ENCODE results near the gene DEK.
"Not testable (repeated sequence)": the region's sequence is repeated elsewhere in the genome, so short reads cannot be mapped to it uniquely, and the experiment has no call there.

The DEK gene

GRCh38 chr6:18264219-18264922, at the start of gene DEK:
TSS of gene DEK (minus strand) at chr6:18264530. CDS start at chr6:18263987, 543 bp downstream.
- in situ Hi-C loops (cut with MboI; ENCODE audit: low sequenced_read_pairs) = no loop called here

DNA sequence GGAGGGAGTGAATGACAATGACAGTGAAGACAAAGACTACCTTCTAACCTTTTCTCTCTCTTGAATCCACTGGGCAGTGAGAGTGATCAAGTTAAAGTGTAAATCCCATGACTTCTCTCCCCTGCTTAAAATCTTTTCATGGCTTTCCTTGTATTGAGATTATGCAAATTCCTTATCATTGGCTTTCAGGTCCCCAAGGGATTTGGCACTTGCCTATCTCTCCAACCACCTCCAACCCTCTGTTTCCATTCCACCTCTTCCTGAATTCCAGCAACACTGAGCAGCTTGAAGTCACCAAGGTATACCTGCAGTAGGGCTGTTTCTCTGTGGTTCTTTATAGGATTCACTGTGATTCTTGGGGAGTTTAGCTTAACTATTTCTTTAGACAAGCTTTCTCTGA, 48.0 kb upstream of the DEK start:
- in situ Hi-C loops (cut with MboI; ENCODE audit: low sequenced_read_pairs) = no loop called here

DNA sequence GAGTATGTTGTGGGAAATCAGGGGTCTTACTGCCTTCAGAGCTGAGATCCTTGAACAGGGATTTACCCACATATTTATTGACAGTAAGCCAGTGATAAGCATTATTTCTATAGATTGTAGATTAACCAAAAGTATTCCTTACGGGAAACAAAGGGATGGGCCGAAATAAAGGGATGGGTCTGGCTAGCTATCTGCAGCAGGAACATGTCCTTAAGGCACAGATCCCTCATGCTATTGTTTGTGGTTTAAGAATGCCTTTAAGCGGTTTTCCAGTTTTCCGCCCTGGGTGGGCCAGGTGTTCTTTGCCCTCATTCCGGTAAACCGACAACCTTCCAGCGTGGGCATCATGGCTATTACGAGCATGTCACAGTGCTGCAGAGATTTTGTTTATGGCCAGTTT, 45.7 kb upstream of the DEK start:
- in situ Hi-C loops (cut with MboI; ENCODE audit: low sequenced_read_pairs) = not testable (repeated sequence)

GRCh38 chr6:18309046-18309445, 44.7 kb upstream of the DEK start:
- in situ Hi-C loops (cut with MboI; ENCODE audit: low sequenced_read_pairs) = no loop called here

GRCh38 chr6:18308070-18308735, 43.9 kb upstream of the DEK start:
- in situ Hi-C loops (cut with MboI; ENCODE audit: low sequenced_read_pairs) = no loop called here

- in situ Hi-C loops (cut with MboI; ENCODE audit: low sequenced_read_pairs) = no loop called here
These were observed 42.6 kb upstream of the DEK start for GRCh38 chr6:18306977-18307376.

DNA sequence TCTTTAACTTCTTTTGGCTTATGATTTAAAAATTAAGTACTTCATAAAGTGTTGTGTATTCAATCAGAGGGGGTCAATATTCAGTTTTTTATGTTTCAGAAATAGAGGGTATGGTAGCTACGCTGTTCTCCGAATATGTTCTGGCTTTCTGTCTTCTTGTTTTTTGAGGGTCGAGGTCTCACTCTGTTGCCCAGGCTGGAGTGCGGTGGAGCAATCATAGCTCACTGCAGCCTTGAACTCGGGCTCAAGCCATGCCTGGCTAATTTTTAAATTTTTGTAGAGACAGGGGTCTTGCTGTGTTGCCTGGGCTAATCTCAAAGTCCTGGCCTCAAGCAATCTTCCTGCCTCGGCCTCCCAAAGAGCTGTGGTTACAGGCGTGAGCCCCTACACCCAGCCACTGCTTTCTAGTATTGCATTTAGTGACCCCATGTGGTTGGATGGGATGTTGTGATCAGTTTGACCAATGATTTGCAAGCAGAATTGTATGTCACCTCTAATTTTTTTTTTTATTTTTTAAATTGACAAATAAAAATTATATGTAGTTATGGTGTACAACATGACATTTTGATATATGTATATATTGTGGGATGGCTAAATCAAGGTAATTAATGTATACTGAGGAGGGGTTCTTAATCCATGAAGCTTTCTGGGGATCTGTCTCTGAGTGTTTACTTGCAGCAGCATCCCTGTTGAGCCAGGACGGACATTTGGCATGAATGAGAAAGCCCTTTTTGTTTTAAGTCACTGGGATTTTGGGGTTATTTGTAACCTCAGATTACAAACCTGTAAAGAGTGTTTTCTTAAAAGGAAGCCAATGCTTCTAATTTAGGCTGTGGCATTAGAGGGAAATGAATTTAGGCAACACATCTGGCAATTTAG, 38.5 kb upstream of the DEK start:
- in situ Hi-C loops (cut with MboI; ENCODE audit: low sequenced_read_pairs) = no loop called here

DNA sequence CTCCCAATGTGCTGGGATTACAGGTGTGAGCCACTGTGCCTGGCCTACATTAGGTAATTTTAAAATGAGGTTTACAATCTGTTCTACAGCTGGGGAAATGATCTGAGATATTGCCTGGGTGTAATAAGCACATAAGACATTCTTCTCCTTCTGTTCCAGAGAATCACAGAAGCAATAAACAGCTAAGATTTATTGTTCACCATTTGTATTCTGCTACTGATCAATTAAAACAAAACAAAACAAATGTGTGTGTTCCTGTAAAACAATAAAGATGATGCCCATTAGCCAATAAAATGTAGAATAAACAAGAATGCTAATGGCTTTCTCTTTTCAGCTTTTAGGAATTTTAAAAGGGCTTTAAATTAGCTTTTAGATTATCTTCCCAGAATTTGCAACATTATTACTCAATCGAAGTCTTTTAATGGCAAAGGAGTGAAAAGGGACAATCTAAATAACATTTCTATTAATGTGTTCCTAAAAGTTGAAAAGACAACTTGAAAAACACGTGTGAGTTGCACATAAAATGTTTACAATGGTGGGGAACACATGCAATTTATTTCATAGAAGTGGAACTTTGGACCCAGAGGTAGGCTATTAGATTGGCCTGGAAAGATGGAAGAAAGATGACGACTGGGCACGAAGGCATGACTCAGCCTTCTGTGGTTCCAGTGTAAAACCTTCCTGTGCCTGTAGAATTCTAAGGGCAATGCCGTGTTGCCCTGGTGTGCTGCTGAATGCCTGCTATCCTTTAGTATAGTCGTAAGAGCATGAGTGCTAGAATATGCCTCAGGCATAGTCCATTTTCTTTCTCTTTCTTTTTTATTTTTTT, 29.0 kb upstream of the DEK start:
- in situ Hi-C loops (cut with MboI; ENCODE audit: low sequenced_read_pairs) = no loop called here

- in situ Hi-C loops (cut with MboI; ENCODE audit: low sequenced_read_pairs) = no loop called here
These were observed 25.0 kb upstream of the DEK start for GRCh38 chr6:18289283-18289682.

- in situ Hi-C loops (cut with MboI; ENCODE audit: low sequenced_read_pairs) = no loop called here
These were observed 19.9 kb upstream of the DEK start for GRCh38 chr6:18284261-18284660.

DNA sequence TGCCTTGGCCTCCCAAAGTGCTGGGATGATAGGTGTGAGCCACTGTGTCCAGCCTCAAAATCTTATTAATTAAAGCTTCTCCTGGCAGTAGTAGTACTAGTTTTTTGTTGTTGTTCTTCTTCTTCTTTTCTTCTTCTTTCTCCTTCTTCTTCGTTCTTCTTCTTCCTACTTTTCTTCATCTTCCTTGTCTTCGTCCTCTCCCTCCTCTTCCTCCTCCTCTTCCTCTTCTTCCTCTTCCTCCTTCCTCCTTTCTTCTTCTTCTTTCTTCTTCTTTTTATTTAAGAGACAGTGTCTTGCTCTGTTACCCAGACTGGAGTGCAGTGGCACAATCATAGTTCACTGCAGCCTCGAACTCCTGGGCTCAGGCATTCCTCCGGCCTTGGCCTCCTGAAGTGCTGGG, 17.2 kb upstream of the DEK start:
- in situ Hi-C loops (cut with MboI; ENCODE audit: low sequenced_read_pairs) = no loop called here

- in situ Hi-C loops (cut with MboI; ENCODE audit: low sequenced_read_pairs) = no loop called here
These were observed 15.8 kb upstream of the DEK start for GRCh38 chr6:18280084-18280483.

- in situ Hi-C loops (cut with MboI; ENCODE audit: low sequenced_read_pairs) = no loop called here
These were observed 15.1 kb upstream of the DEK start for GRCh38 chr6:18279422-18279821.

DNA sequence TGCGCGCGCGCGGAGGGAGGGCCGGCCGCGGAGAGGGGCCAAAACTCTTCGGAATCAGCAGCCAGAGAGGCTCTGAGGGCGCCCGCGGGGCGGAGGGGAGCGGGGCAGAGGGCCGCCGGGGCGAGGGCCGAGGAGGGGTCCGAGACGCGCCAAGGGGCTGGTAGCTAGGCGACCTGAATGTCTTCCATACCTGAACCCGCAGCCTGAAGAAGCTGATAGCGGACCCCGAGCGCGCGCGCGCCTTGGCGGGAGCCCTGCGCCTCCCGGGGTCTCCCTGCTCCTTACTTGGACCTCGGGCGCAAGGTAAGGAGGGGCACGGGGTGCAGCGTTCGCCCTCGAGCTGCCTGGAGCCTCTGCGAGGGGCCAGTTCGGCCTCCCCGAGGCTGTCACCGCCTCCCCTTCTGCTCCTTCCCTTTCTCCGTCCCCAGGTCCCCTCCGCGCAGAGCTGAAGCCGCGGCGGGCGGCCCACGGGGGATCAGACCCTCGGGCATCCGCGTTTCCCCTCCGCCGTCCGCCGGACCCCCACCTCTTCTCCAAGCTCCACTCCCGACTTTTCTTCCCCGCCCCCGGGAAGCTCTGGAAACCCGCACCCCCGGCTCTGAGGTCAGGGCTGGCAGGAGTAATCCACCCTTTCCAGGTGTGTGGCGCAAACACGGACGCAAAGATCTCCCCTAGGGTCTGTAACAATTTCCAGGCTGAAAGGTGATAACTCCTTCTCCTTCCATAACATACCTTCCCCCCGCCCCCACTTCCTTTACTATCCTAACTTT, 13.1 kb upstream of the DEK start:
- in situ Hi-C loops (cut with MboI; ENCODE audit: low sequenced_read_pairs) = no loop called here

GRCh38 chr6:18276610-18277236, 12.4 kb upstream of the DEK start:
- in situ Hi-C loops (cut with MboI; ENCODE audit: low sequenced_read_pairs) = no loop called here

GRCh38 chr6:18270216-18270615, 5.9 kb upstream of the DEK start:
- in situ Hi-C loops (cut with MboI; ENCODE audit: low sequenced_read_pairs) = no loop called here

GRCh38 chr6:18269717-18270116, 5.4 kb upstream of the DEK start:
- in situ Hi-C loops (cut with MboI; ENCODE audit: low sequenced_read_pairs) = no loop called here

DNA sequence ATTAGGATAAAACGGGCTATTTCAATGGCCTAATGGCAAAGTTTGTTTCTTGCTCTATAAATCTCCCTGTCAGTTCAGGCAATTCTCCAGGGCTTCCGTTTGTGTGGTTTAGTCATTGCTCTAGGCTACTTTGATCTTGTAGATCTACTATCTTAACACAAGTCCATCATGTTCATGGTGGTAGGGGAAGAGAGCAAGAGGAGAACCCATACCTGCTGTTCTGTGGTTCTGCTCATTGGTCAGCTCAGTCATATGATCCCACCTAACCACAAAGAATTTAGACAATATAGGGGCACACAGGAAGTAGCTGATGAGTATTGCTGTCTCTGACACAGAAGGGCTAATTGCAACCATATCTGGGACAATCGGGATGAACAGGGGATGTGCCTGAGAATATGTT, 4.9 kb upstream of the DEK start:
- in situ Hi-C loops (cut with MboI; ENCODE audit: low sequenced_read_pairs) = no loop called here

DNA sequence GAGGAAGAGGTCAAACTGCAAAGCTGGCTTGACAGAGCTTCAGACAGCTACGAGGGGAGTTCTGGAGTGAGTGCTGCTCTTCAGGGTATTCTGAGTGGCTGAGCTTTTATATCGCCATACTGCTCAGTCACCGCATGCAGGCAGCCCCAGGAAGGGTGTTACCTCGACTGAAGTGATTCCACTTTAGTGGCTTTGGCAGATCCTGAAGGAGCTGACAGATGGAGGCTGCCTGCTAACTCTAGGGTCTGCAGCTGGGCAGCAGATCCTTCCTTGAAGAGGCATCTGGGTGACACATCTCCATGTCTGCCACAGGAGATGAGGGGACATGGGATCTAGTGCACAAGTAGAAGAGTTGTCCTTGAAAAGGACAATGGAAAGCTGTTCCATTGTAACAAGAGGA, 3.7 kb upstream of the DEK start:
- in situ Hi-C loops (cut with MboI; ENCODE audit: low sequenced_read_pairs) = no loop called here

- in situ Hi-C loops (cut with MboI; ENCODE audit: low sequenced_read_pairs) = no loop called here
These were observed 2.2 kb upstream of the DEK start for GRCh38 chr6:18266523-18266912.

Measured in hTERT RPE-1 (cell line).